Measurements from ENCODE around the gene TAF11L2.
"Not testable (repeated sequence)": the region's sequence is repeated elsewhere in the genome, so short reads cannot be mapped to it uniquely, and the experiment has no call there.

Gene TAF11L2

GRCh38 chr5:17497931-17498330 lies at the start of gene TAF11L2:
TAF11L2 (plus strand) TSS chr5:17498231.
- H3K4me3 ChIP-seq (ENCODE audit: low read depth, low read length); DNase-seq (ENCODE audit: low read depth): not testable (repeated sequence)

GRCh38 chr5:17448877-17449276 lies 49.2 kb upstream of the TAF11L2 start:
- no peak overlapping the region for H3K4me3 ChIP-seq (ENCODE audit: low read depth, low read length)
- TF ChIP-seq CTCF (conservative IDR thresholded peaks at IDR 0.05; ENCODE audit: low read depth, low read length): no peak
- peak; percentile 36 for DNase-seq (ENCODE audit: low read depth)

GRCh38 chr5:17452936-17453335 lies 45.1 kb upstream of the TAF11L2 start:
- no peak for TF ChIP-seq CTCF (conservative IDR thresholded peaks at IDR 0.05; ENCODE audit: low read depth, low read length)
- no peak overlapping the region for H3K4me3 ChIP-seq (ENCODE audit: low read depth, low read length)
- no peak for DNase-seq (ENCODE audit: low read depth)

- DNase-seq (ENCODE audit: low read depth): no peak
- no peak for TF ChIP-seq CTCF (conservative IDR thresholded peaks at IDR 0.05; ENCODE audit: low read depth, low read length)
- H3K4me3 ChIP-seq (ENCODE audit: low read depth, low read length): no peak overlapping the region
Observed at GRCh38 chr5:17455942-17456341, 42.1 kb upstream of the TAF11L2 start.

DNA sequence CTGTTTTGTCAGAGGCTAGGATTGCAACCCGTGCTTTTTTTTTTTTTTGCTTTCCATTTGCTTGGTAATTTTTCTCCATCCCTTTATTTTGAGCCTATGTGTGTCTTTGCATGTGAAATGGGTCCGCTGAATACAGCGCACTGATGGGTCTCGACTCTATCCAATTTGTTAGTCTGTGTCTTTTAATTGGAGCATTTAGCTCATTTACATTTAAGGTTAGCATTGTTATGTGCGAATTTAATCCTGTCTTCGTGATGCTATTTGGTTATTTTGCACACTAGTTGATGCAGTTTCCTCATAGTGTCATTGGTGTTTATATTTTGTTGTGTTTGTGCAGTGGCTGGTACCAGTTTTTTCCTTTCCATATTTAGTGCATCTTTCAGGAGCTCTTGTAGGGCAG lies 36.2 kb upstream of the TAF11L2 start:
- H3K4me3 ChIP-seq (ENCODE audit: low read depth, low read length): no peak overlapping the region
- TF ChIP-seq CTCF (conservative IDR thresholded peaks at IDR 0.05; ENCODE audit: low read depth, low read length): no peak
- DNase-seq (ENCODE audit: low read depth): no peak

- TF ChIP-seq CTCF (conservative IDR thresholded peaks at IDR 0.05; ENCODE audit: low read depth, low read length): no peak
- DNase-seq (ENCODE audit: low read depth): no peak
- no peak overlapping the region for H3K4me3 ChIP-seq (ENCODE audit: low read depth, low read length)
Observed at GRCh38 chr5:17463653-17464052, 34.4 kb upstream of the TAF11L2 start.

DNA sequence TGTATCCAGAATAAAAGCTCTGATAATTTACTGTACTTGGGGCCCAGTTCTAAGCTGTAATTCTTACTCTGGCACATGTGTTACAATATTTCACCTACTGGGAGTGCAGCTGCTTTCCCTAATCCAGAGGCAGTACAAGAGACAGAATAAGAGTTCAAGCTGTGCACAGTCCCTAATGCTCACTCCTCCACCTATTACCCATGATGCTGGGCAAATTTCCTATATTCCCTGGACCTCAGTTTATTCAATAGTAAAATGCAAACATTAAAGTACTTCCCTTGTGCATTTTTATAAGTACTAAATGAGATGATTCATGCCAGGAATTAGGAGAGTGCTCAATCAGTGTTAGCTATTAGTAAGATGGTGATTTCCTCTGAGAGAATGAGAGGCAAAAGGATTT lies 28.0 kb upstream of the TAF11L2 start:
- H3K4me3 ChIP-seq (ENCODE audit: low read depth, low read length): no peak overlapping the region
- TF ChIP-seq CTCF (conservative IDR thresholded peaks at IDR 0.05; ENCODE audit: low read depth, low read length): no peak
- no peak for DNase-seq (ENCODE audit: low read depth)

DNA sequence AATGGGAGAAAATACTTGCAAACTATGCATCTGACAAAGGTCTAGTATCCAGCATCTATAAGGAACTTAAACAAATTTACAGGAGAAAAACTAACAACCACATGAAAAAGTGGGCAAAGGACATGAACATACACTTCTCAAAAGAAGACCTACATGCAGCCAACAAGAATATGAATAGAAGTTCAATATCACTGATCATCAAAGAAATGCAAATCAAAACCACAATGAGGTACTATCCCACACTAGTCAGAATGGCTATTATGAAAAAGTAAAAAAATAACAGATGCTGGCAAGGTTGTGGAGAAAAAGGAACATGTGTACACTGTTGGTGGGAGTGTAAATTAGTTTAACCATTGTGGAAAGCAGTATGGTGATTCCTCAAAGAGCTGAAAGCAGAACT lies 23.0 kb upstream of the TAF11L2 start:
- H3K4me3 ChIP-seq (ENCODE audit: low read depth, low read length); DNase-seq (ENCODE audit: low read depth): not testable (repeated sequence)
